Mammary epithelial cell (primary cell): ENCODE results near the gene LRRC8D.

ENCODE experiments used
- CTCF ChIP-seq, 2 donors: IDR thresholded peaks in 1 of 2; conservative IDR thresholded peaks in 1 of 2; 2 replicates each; pipeline ENCODE4 v1.5.1; 2011 to 2012; ENCODE audit warnings: inconsistent platforms in 2 of 2, low read length in 2 of 2, mild to moderate bottlenecking in 2 of 2, control low read depth in 1 of 2, low read depth in 1 of 2; ENCODE audit not compliant: insufficient read depth in 1 of 2; ENCODE audit errors: extremely low read depth in 1 of 2
- EZH2 ChIP-seq: IDR thresholded peaks from 2 replicates; pipeline ENCODE4 v1.6.1; 2012; ENCODE audit warnings: low read length, inconsistent platforms, borderline replicate concordance

- TF ChIP-seq CTCF (conservative IDR thresholded peaks at IDR 0.05 in 1 of 2, IDR thresholded peaks at IDR 0.05 in 1 of 2; ENCODE audit: extremely low read depth in 1 of 2, insufficient read depth in 1 of 2, low read depth in 1 of 2, low read length in 2 of 2) (no peak), EZH2 (no peak)
These were observed 6.5 kb downstream of the LRRC8D start for GRCh38 chr1:89827330-89827729.
